ENCODE data around the gene DLX2. TPM values are rescaled to one million over a fixed set of nuclear protein-coding genes. Genes with fewer than 3 reads are reported as not detected.

The DLX2 gene
- total RNA-seq, 1 experiment from 2014 or later = 0.76 TPM

DNA sequence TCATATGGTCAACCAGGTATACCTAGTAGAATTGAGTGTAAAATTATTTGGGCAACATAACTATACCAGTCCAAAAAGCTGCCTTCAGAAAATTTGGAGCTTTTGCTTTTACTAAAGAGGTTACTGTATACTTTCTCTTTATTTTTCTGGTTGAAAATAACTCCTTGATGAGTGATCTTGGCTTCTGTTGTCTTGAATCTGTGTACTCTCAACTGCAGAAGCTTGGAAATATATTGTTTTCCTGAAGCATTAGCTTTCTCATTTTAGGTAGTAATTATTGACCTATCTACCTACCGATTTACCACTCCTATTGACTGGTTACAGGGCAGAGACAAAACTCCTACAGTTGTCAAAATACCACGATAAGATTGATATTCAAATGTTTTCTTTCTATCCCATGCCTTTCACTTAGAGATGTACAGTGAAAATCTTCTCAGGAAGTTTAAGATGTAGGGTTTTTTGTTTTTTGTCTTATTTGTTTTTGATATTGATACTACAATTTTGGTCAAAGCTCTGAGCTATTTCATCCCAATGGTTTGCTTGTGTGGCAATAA is 53.1 kb downstream of the DLX2 start:
- Histone ChIP-seq H3K79me2 (ENCODE audit: low read depth) (no peaks in the 10 kb centered on the region), H3K27me3 (ENCODE audit: insufficient read depth, low read depth) (no peaks in the 10 kb centered on the region), H2AFZ (no peak overlapping the region), H3K4me2 (no peak overlapping the region), H3K36me3 (ENCODE audit: low read depth) (no peaks in the 10 kb centered on the region), H3K9me2 (ENCODE audit: insufficient read depth) (no peaks in the 10 kb centered on the region), H3K4me3 (no peak overlapping the region), H3F3A (ENCODE audit: insufficient read depth, low read depth) (no peaks in the 10 kb centered on the region), H3K9me3 (ENCODE audit: insufficient read depth, low read depth) (no peaks in the 10 kb centered on the region), H4K20me1 (ENCODE audit: insufficient read depth) (no peaks in the 10 kb centered on the region), H3K27ac (no peak overlapping the region), H3K4me1 (replicated peaks; ENCODE audit: insufficient read depth) (peaks cover 12% of the 10 kb centered on the region; the same call in 1 of the 2 replicates)
- no peak for TF ChIP-seq EZH2 (IDR thresholded peaks at IDR 0.05; ENCODE audit: low read depth)
- TF ChIP-seq CTCF (conservative IDR thresholded peaks at IDR 0.05) = no peak
- intact Hi-C loops (cut with micrococcal nuclease; ENCODE audit: unreplicated experiment) = no loop called here
- ChIA-PET POLR2A (ENCODE audit: unreplicated experiment) (no interaction called here), CTCF (no interaction called here)
- BruUV-seq (replicated peaks) = no TSS peak
- DNase-seq = no peak

Other genes starting within 250 kb of the DLX2 start
- gene SLC25A12, start 208.7 kb downstream of the DLX2 start, total RNA-seq (2021) = 25.9 and 28.8 TPM in 2 replicates
- 96.4 and 132 TPM in 2 replicates for gene HAT1, start 180.4 kb downstream of the DLX2 start, total RNA-seq (2021)
- 21.5 and 32.4 TPM in 2 replicates for gene METAP1D, start 102.9 kb downstream of the DLX2 start, total RNA-seq (2021)
- gene DLX1, start 17.4 kb downstream of the DLX2 start, total RNA-seq (2021) = 0.87 TPM in 1 of 2 replicates, not detected in the other

Measured in PC-9 (cell line).